ENCODE results near the gene NME7. TPM values are rescaled to one million over a fixed set of nuclear protein-coding genes. Genes with fewer than 3 reads are reported as not detected.

Gene NME7
- total RNA-seq, 6 experiments from 2014 or later, result 2.0 to 6.5 (median 5.3) TPM

DNA sequence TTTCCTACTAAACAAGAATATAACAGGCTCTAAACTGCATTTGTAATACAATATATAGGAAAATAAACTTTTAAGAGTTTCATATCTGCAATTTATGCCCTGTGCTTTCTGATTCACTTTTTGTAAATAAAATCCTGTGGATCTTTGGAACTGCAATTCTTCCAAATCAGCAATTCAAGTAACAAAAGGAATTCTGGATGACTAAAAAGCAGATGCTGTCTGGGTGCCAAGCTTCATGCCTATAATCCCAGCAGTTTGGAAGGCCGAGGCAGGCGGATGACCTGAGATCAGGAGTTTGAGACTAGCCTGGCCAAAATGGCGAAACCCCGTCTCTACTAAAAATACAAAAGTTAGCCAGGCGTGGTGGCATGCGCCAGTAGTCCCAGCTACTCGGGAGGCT is 6.3 kb downstream of the NME7 start:
- Histone ChIP-seq H3K27me3 (no peaks in the 10 kb centered on the region), H3K9me3 (no peaks in the 10 kb centered on the region), H3K4me1 (no peaks in the 10 kb centered on the region), H3K27ac (no peak overlapping the region), H3K4me3 (no peak overlapping the region), H3K36me3 (no peaks in the 10 kb centered on the region)
- 85% methylated on average over 6 of the region's 7 CpGs for WGBS (ENCODE audit: insufficient coverage, low coverage, low lambda C conversion rate, missing lambda C conversion rate)
- DNase-seq, result no peak
- ATAC-seq, result no peak
- intact Hi-C loops (cut with DNase I), result no loop called here
- TF ChIP-seq POLR2A (IDR thresholded peaks at IDR 0.05), result no peak
- TF ChIP-seq, protein P1, sequence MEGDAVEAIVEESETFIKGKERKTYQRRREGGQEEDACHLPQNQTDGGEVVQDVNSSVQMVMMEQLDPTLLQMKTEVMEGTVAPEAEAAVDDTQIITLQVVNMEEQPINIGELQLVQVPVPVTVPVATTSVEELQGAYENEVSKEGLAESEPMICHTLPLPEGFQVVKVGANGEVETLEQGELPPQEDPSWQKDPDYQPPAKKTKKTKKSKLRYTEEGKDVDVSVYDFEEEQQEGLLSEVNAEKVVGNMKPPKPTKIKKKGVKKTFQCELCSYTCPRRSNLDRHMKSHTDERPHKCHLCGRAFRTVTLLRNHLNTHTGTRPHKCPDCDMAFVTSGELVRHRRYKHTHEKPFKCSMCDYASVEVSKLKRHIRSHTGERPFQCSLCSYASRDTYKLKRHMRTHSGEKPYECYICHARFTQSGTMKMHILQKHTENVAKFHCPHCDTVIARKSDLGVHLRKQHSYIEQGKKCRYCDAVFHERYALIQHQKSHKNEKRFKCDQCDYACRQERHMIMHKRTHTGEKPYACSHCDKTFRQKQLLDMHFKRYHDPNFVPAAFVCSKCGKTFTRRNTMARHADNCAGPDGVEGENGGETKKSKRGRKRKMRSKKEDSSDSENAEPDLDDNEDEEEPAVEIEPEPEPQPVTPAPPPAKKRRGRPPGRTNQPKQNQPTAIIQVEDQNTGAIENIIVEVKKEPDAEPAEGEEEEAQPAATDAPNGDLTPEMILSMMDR (IDR thresholded peaks at IDR 0.05), result no peak

- no peaks in the 10 kb centered on the region for H3K27me3 ChIP-seq
- intact Hi-C loops (cut with DNase I), result no loop called here
- H3K27ac ChIP-seq, result no peak overlapping the region
- DNase-seq, result no peak
- H3K4me1 ChIP-seq, result no peaks in the 10 kb centered on the region
- H3K9me3 ChIP-seq, result no peaks in the 10 kb centered on the region
- TF ChIP-seq POLR2A (IDR thresholded peaks at IDR 0.05), result no peak
- TF ChIP-seq, protein P1 (IDR thresholded peaks at IDR 0.05), result no peak
- WGBS (ENCODE audit: insufficient coverage, low coverage, low lambda C conversion rate, missing lambda C conversion rate), result 100% methylated on average over 1 of the region's 1 CpG
- H3K36me3 ChIP-seq, result no peaks in the 10 kb centered on the region
- no peak overlapping the region for H3K4me3 ChIP-seq
- ATAC-seq, result no peak
These were observed 7.2 kb downstream of the NME7 start for GRCh38 chr1:169360415-169360814.

DNA sequence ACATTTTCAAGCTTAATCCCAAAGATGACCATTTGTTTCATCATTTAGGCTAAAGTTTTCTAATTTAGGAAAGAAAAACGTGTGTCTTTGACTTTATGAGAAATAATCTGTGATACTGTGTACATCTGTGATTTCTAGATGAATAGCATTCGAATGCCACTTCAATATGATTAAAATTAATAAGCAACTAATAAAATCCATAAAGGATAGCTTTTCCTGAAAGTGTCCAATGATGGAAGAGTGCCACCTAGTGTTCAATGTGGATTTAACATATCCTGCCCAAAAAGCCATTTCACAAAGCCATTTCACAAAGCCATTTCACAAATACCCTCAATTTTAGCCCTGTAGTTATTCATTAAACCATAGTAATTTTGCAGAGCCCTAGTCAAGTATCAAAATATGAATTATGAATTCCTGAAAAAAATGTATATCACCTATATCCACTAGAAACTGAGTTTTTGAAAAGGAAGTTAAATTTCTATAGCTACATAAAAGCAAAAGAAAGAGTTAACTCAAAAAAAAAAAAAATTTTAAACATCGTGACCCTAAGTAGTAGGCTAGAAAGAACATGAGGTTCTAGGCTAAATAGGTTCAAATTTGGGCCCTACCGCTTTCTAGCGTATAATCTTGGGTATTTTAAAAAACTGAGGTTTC is 19.1 kb downstream of the NME7 start:
- peak; percentile 60 to 73 (median 70) for ATAC-seq
- no peak overlapping the region for H3K4me3 ChIP-seq
- intact Hi-C loops (cut with DNase I), result loop anchor here in 1 of 2 donors (10.0 kb wide), 1 partner anchor 744 kb away; no protein-coding TSS in a partner anchor

GRCh38 chr1:169347688-169348382 is 19.8 kb downstream of the NME7 start:
- no peaks in the 10 kb centered on the region for H3K9me3 ChIP-seq
- H3K4me3 ChIP-seq, result no peak overlapping the region
- no peaks in the 10 kb centered on the region for H3K36me3 ChIP-seq
- ATAC-seq (no peak), DNase-seq (no peak)
- no peak overlapping the region for H3K27ac ChIP-seq
- TF ChIP-seq, protein P1 (IDR thresholded peaks at IDR 0.05), result no peak
- no peak for TF ChIP-seq POLR2A (IDR thresholded peaks at IDR 0.05)
- H3K4me1 ChIP-seq, result no peaks in the 10 kb centered on the region
- intact Hi-C loops (cut with DNase I), result loop anchor here in 1 of 2 donors (10.0 kb wide), 1 partner anchor 743 kb away; no protein-coding TSS in a partner anchor
- H3K27me3 ChIP-seq, result no peaks in the 10 kb centered on the region
- 63% methylated on average over 2 of the region's 2 CpGs for WGBS (ENCODE audit: insufficient coverage, low coverage, low lambda C conversion rate, missing lambda C conversion rate)

More for the DNA sequence above, 19.1 kb downstream of the NME7 start:
- Histone ChIP-seq H3K27ac (no peak overlapping the region), H3K9me3 (no peaks in the 10 kb centered on the region), H3K36me3 (no peaks in the 10 kb centered on the region), H3K4me1 (no peaks in the 10 kb centered on the region), H3K27me3 (no peaks in the 10 kb centered on the region)
- 41% methylated on average over 5 of the region's 5 CpGs for WGBS (ENCODE audit: insufficient coverage, low coverage, low lambda C conversion rate, missing lambda C conversion rate)
- TF ChIP-seq POLR2A (IDR thresholded peaks at IDR 0.05), result no peak
- TF ChIP-seq, protein P1 (IDR thresholded peaks at IDR 0.05), result peak; percentile 73 to 88 (median 78)
- no peak for DNase-seq
